ENCODE data around the gene SLC7A1. TPM values are rescaled to one million over a fixed set of nuclear protein-coding genes. Genes with fewer than 3 reads are reported as not detected.
"Not testable (repeated sequence)": the region's sequence is repeated elsewhere in the genome, so short reads cannot be mapped to it uniquely, and the experiment has no call there.

The SLC7A1 gene
- total RNA-seq (10 to 100 TPM; 20.0 to 62.9 (median 57.9) TPM), total RNA-seq (38.5 to 813 (median 72.8) reads per million in 29 experiments)
- 12.1 TPM for total RNA-seq (2013)

DNA sequence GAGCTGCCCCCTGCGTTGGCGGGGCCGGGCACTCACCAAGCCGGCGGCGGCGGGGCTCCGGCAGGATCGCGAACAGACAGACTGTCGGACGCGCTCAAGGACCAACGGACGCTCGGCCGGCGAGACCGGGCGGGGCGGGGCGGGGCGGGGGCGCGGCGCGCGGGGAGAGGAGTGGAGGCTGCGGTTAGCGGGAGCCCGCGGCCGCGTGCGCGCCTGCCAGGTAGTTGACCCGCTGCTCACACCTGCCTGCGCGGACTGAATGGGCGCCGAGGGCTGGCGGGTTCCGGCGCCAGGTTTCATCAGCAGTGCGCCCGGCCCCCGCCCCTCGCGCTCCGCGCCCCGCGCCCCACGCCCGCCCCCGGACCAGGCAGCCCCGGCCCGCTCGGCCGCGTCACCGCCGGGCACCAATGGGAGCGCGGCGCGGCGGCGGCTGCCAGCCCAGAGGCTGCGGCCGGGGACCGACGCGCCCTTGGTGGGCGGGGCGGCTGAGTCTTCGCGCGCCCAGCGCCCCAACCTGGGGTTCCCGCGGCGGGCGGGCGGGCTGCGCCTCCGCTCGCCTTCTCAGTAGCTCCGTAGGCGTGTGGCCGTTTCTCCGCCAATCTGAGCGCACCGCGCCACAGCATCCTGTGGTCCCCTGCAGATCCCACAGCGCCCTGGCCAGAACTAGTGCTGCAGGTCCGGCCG, at the start of gene SLC7A1:
TSS of gene SLC7A1 (minus strand) at position 309 of the 684 bp plus-strand sequence. CDS start 59,500 bp downstream, outside the sequence.
- H3K27ac Mint-ChIP-seq = peak within 1 kb of the TSS; percentile 78 to 82
- no peaks in the 10 kb centered on the region for H3K36me3 Mint-ChIP-seq
- no peaks in the 10 kb centered on the region for H3K27me3 Mint-ChIP-seq
- H3K9me3 Mint-ChIP-seq = no peaks in the 10 kb centered on the region
- Histone ChIP-seq H3K27me3 (replicated peaks in 1 of 2; ENCODE audit: control insufficient read depth in 2 of 2, extremely low read depth in 1 of 2, insufficient read depth in 2 of 2, low read length in 1 of 2) (peaks cover 0 to 4% of the 10 kb centered on the region in 2 experiments), H3K36me3 (ENCODE audit: control insufficient read depth in 2 of 2, extremely low read depth in 1 of 2, insufficient read depth in 1 of 2, low read length in 1 of 2) (no peaks in the 10 kb centered on the region), H3K4me3 (ENCODE audit: control insufficient read depth in 1 of 2, extremely low read depth in 1 of 2, low read length in 1 of 2) (peak within 1 kb of the TSS; percentile 60 to 80), H3K4me1 (ENCODE audit: control insufficient read depth in 1 of 2, extremely low read depth in 1 of 2, insufficient read depth in 2 of 2, low read length in 2 of 2) (peaks cover 7 to 21% of the 10 kb centered on the region in 2 experiments), H3K9me3 (no peaks in the 10 kb centered on the region), H3K27ac (ENCODE audit: low read length) (peak within 1 kb of the TSS; percentile 39)
- peak within 1 kb of the TSS; percentile 85 to 90 (median 86) for H3K4me3 Mint-ChIP-seq
- ChIA-PET CTCF (no interaction called here), POLR2A (interaction anchor here in 1 of 2 donors (0.6 kb wide), 1 partner anchor 242 kb away, joined by 3 read pairs; no protein-coding TSS in a partner anchor)
- DNase-seq = peak; percentile 64 to 93 (median 78)
- under 1% methylated on average over 98 of the region's 98 CpGs for WGBS (ENCODE audit: insufficient coverage)
- peaks cover 41 to 43% (median 42%) of the 10 kb centered on the region in 3 donors for H3K4me1 Mint-ChIP-seq
- ATAC-seq (replicated peaks in 1 of 4) = peak; percentile 89 to 93 (median 92)

GRCh38 chr13:29640665-29641064, 45.2 kb upstream of the SLC7A1 start:
- Mint-ChIP-seq H3K36me3 (no peaks in the 10 kb centered on the region), H3K4me3 (no peak overlapping the region), H3K27ac (no peak overlapping the region), H3K4me1 (no peaks in the 10 kb centered on the region), H3K27me3 (peaks cover 7 to 14% of the 10 kb centered on the region in 2 donors), H3K9me3 (no peaks in the 10 kb centered on the region)
- peaks cover 0 to 13% of the 10 kb centered on the region in 2 experiments for H3K27me3 ChIP-seq (replicated peaks in 1 of 2; ENCODE audit: control insufficient read depth in 2 of 2, extremely low read depth in 1 of 2, insufficient read depth in 2 of 2, low read length in 1 of 2)
- no peak overlapping the region for H3K4me3 ChIP-seq (ENCODE audit: control insufficient read depth in 1 of 2, extremely low read depth in 1 of 2, low read length in 1 of 2)
- ATAC-seq (replicated peaks in 1 of 4) (no peak), DNase-seq (no peak)
- 70% methylated on average over 3 of the region's 4 CpGs for WGBS (ENCODE audit: insufficient coverage)
- CTCF ChIA-PET = no interaction called here
- no peak overlapping the region for H3K27ac ChIP-seq (ENCODE audit: low read length)
- H3K9me3 ChIP-seq = no peaks in the 10 kb centered on the region
- no peaks in the 10 kb centered on the region for H3K4me1 ChIP-seq (ENCODE audit: control insufficient read depth in 1 of 2, extremely low read depth in 1 of 2, insufficient read depth in 2 of 2, low read length in 2 of 2)
- POLR2A ChIA-PET = no interaction called here
- H3K36me3 ChIP-seq (ENCODE audit: control insufficient read depth in 2 of 2, extremely low read depth in 1 of 2, insufficient read depth in 1 of 2, low read length in 1 of 2) = no peaks in the 10 kb centered on the region

DNA sequence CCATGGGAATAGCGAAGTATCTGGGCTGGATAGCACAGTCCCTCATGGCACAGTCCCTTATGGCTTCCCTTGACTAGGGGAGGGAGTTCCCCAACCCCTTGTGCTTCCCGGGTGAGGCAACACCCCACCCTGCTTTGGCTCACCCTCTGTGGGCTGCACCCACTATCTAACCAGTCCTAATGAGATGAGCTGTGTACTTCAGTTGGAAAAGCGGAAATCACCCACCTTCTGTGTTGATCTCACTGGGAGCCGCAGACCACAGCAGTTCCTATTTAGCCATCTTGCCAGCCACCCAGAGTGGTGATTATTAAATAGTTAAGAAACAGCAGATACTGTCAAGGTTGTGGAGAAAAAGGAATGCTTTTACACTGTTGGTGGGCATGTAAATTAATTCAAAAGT, 41.3 kb upstream of the SLC7A1 start:
- H3K27me3 Mint-ChIP-seq = peaks cover 19 to 37% of the 10 kb centered on the region in 2 donors
- H3K4me1 Mint-ChIP-seq; H3K4me3 Mint-ChIP-seq; CTCF ChIA-PET; H3K36me3 Mint-ChIP-seq; H3K27ac Mint-ChIP-seq; DNase-seq; H3K4me1 ChIP-seq (ENCODE audit: control insufficient read depth in 1 of 2, extremely low read depth in 1 of 2, insufficient read depth in 2 of 2, low read length in 2 of 2); H3K9me3 ChIP-seq; H3K36me3 ChIP-seq (ENCODE audit: control insufficient read depth in 2 of 2, extremely low read depth in 1 of 2, insufficient read depth in 1 of 2, low read length in 1 of 2); H3K9me3 Mint-ChIP-seq; POLR2A ChIA-PET; ATAC-seq (replicated peaks in 1 of 4); H3K4me3 ChIP-seq (ENCODE audit: control insufficient read depth in 1 of 2, extremely low read depth in 1 of 2, low read length in 1 of 2); H3K27ac ChIP-seq (ENCODE audit: low read length): not testable (repeated sequence)
- WGBS (ENCODE audit: insufficient coverage) = 100% methylated on average over 1 of the region's 4 CpGs
- peaks cover 0 to 13% of the 10 kb centered on the region in 2 experiments for H3K27me3 ChIP-seq (replicated peaks in 1 of 2; ENCODE audit: control insufficient read depth in 2 of 2, extremely low read depth in 1 of 2, insufficient read depth in 2 of 2, low read length in 1 of 2)

GRCh38 chr13:29624997-29625396, 29.5 kb upstream of the SLC7A1 start:
- H3K4me3 Mint-ChIP-seq = no peak overlapping the region
- Histone ChIP-seq H3K36me3 (ENCODE audit: control insufficient read depth in 2 of 2, extremely low read depth in 1 of 2, insufficient read depth in 1 of 2, low read length in 1 of 2) (no peaks in the 10 kb centered on the region), H3K27me3 (replicated peaks in 1 of 2; ENCODE audit: control insufficient read depth in 2 of 2, extremely low read depth in 1 of 2, insufficient read depth in 2 of 2, low read length in 1 of 2) (peaks cover 0 to 8% of the 10 kb centered on the region in 2 experiments), H3K4me3 (ENCODE audit: control insufficient read depth in 1 of 2, extremely low read depth in 1 of 2, low read length in 1 of 2) (no peak overlapping the region), H3K27ac (ENCODE audit: low read length) (no peak overlapping the region), H3K4me1 (ENCODE audit: control insufficient read depth in 1 of 2, extremely low read depth in 1 of 2, insufficient read depth in 2 of 2, low read length in 2 of 2) (no peaks in the 10 kb centered on the region), H3K9me3 (no peaks in the 10 kb centered on the region)
- ATAC-seq (replicated peaks in 1 of 4) (no peak), DNase-seq (no peak)
- H3K27ac Mint-ChIP-seq = no peak overlapping the region
- POLR2A ChIA-PET = no interaction called here
- peaks cover 4 to 20% of the 10 kb centered on the region in 2 donors for H3K27me3 Mint-ChIP-seq
- no peaks in the 10 kb centered on the region for H3K9me3 Mint-ChIP-seq
- no peaks in the 10 kb centered on the region for H3K36me3 Mint-ChIP-seq
- 80% methylated on average over 5 of the region's 5 CpGs for WGBS (ENCODE audit: insufficient coverage)
- H3K4me1 Mint-ChIP-seq = peaks cover 0 to 6% (median 0%) of the 10 kb centered on the region in 3 donors
- CTCF ChIA-PET = interaction anchor here in 1 of 2 donors (0.6 kb wide), 1 partner anchor 300 kb away, joined by 3 read pairs; no protein-coding TSS in a partner anchor

- Histone ChIP-seq H3K4me1 (ENCODE audit: control insufficient read depth in 1 of 2, extremely low read depth in 1 of 2, insufficient read depth in 2 of 2, low read length in 2 of 2) (no peaks in the 10 kb centered on the region), H3K9me3 (no peaks in the 10 kb centered on the region), H3K27ac (ENCODE audit: low read length) (no peak overlapping the region), H3K4me3 (ENCODE audit: control insufficient read depth in 1 of 2, extremely low read depth in 1 of 2, low read length in 1 of 2) (no peak overlapping the region), H3K36me3 (ENCODE audit: control insufficient read depth in 2 of 2, extremely low read depth in 1 of 2, insufficient read depth in 1 of 2, low read length in 1 of 2) (no peaks in the 10 kb centered on the region), H3K27me3 (replicated peaks in 1 of 2; ENCODE audit: control insufficient read depth in 2 of 2, extremely low read depth in 1 of 2, insufficient read depth in 2 of 2, low read length in 1 of 2) (peaks cover 0 to 8% of the 10 kb centered on the region in 2 experiments)
- Mint-ChIP-seq H3K4me3 (no peak overlapping the region), H3K27ac (no peak overlapping the region), H3K4me1 (no peaks in the 10 kb centered on the region), H3K9me3 (peaks cover 0 to 4% (median 0%) of the 10 kb centered on the region in 3 donors), H3K36me3 (no peaks in the 10 kb centered on the region), H3K27me3 (peaks cover 15 to 31% of the 10 kb centered on the region in 2 donors)
- ChIA-PET POLR2A (no interaction called here), CTCF (no interaction called here)
- DNase-seq (no peak), ATAC-seq (replicated peaks in 1 of 4) (no peak)
- WGBS (ENCODE audit: insufficient coverage) = no CpG with 5 or more reads among the region's 7 CpGs
Observed at GRCh38 chr13:29621841-29622240, 26.4 kb upstream of the SLC7A1 start.

GRCh38 chr13:29621051-29621800, 25.7 kb upstream of the SLC7A1 start:
- Histone ChIP-seq H3K27me3 (replicated peaks in 1 of 2; ENCODE audit: control insufficient read depth in 2 of 2, extremely low read depth in 1 of 2, insufficient read depth in 2 of 2, low read length in 1 of 2) (peaks cover 0 to 8% of the 10 kb centered on the region in 2 experiments), H3K27ac (ENCODE audit: low read length) (no peak overlapping the region), H3K4me1 (ENCODE audit: control insufficient read depth in 1 of 2, extremely low read depth in 1 of 2, insufficient read depth in 2 of 2, low read length in 2 of 2) (no peaks in the 10 kb centered on the region), H3K9me3 (no peaks in the 10 kb centered on the region), H3K36me3 (ENCODE audit: control insufficient read depth in 2 of 2, extremely low read depth in 1 of 2, insufficient read depth in 1 of 2, low read length in 1 of 2) (no peaks in the 10 kb centered on the region), H3K4me3 (ENCODE audit: control insufficient read depth in 1 of 2, extremely low read depth in 1 of 2, low read length in 1 of 2) (no peak overlapping the region)
- ChIA-PET POLR2A (no interaction called here), CTCF (no interaction called here)
- Mint-ChIP-seq H3K27me3 (peaks cover 21 to 37% of the 10 kb centered on the region in 2 donors), H3K4me1 (no peaks in the 10 kb centered on the region), H3K9me3 (peaks cover 0 to 4% (median 0%) of the 10 kb centered on the region in 3 donors), H3K27ac (no peak overlapping the region), H3K4me3 (no peak overlapping the region), H3K36me3 (no peaks in the 10 kb centered on the region)
- no peak for DNase-seq
- WGBS (ENCODE audit: insufficient coverage) = 93% methylated on average over 3 of the region's 4 CpGs
- no peak for ATAC-seq (replicated peaks in 1 of 4)

Data from T-cell (primary cell).